C1 segment of cervical spinal cord (tissue), 14 donors: ENCODE measurements around the gene ATP5F1D.

Experiments used
- DNase-seq, 14 donors: peaks; one replicate each; lab custom pipeline; 2025; lab: John Stamatoyannopoulos, UW

Gene ATP5F1D

GRCh38 chr19:1220976-1221903 lies 20.3 kb upstream of the ATP5F1D start:
- peak in 10 of 14 donors; percentile 12 to 77 (median 44) for DNase-seq

GRCh38 chr19:1221904-1222255 lies 19.7 kb upstream of the ATP5F1D start:
- no peak for DNase-seq

GRCh38 chr19:1222394-1222793 lies 19.2 kb upstream of the ATP5F1D start:
- no peak for DNase-seq

GRCh38 chr19:1223018-1223855 lies 18.3 kb upstream of the ATP5F1D start:
- DNase-seq, result peak in 1 of 14 donors; percentile 30

GRCh38 chr19:1224047-1224825 lies 17.3 kb upstream of the ATP5F1D start:
- DNase-seq, result no peak

- no peak for DNase-seq
Measured at GRCh38 chr19:1224847-1225246, 16.7 kb upstream of the ATP5F1D start.

- peak in 2 of 14 donors; percentile 6 to 47 for DNase-seq
Measured at GRCh38 chr19:1225440-1226226, 15.9 kb upstream of the ATP5F1D start.

GRCh38 chr19:1226227-1226518 lies 15.4 kb upstream of the ATP5F1D start:
- DNase-seq, result no peak

GRCh38 chr19:1226522-1227303 lies 14.8 kb upstream of the ATP5F1D start:
- DNase-seq, result no peak

GRCh38 chr19:1227304-1228054 lies 14.1 kb upstream of the ATP5F1D start:
- no peak for DNase-seq

- DNase-seq, result no peak
Measured at GRCh38 chr19:1228161-1228957, 13.2 kb upstream of the ATP5F1D start.

- no peak for DNase-seq
Measured at GRCh38 chr19:1229056-1229923, 12.3 kb upstream of the ATP5F1D start.

GRCh38 chr19:1229924-1230782 lies 11.4 kb upstream of the ATP5F1D start:
- no peak for DNase-seq

- no peak for DNase-seq
Measured at GRCh38 chr19:1230783-1231489, 10.6 kb upstream of the ATP5F1D start.

GRCh38 chr19:1231729-1232637 lies 9.6 kb upstream of the ATP5F1D start:
- DNase-seq, result no peak
